Cardiac fibroblast (primary cell): Measurements from ENCODE around the gene PSMG3.
A peak's percentile ranks its signal among the peaks of the same experiment; 100 is the strongest.
"Not testable (repeated sequence)": the region's sequence is repeated elsewhere in the genome, so short reads cannot be mapped to it uniquely, and the experiment has no call there.

Experiments used
- DNase-seq, 2 donors: peaks; one replicate each; pipeline versions ENCODE4 v3.0.0 to v3.0.0-alpha.2; 2010; ENCODE audit warnings: low read depth in 2 of 2
- H3K4me3 ChIP-seq, 2 donors: replicated peaks in 1 of 2; 1 replicate in 1 of 2; 2 replicates in 1 of 2; pipeline ENCODE4 v1.5.1; 2011; ENCODE audit warnings: low read depth in 2 of 2, low read length in 2 of 2, mild to moderate bottlenecking in 2 of 2, moderate library complexity in 1 of 2
- CTCF ChIP-seq: IDR thresholded peaks from one replicate; pipeline ENCODE4 v1.5.1; 2011; ENCODE audit warnings: low read depth, mild to moderate bottlenecking, low read length, inconsistent platforms

The PSMG3 gene

DNA sequence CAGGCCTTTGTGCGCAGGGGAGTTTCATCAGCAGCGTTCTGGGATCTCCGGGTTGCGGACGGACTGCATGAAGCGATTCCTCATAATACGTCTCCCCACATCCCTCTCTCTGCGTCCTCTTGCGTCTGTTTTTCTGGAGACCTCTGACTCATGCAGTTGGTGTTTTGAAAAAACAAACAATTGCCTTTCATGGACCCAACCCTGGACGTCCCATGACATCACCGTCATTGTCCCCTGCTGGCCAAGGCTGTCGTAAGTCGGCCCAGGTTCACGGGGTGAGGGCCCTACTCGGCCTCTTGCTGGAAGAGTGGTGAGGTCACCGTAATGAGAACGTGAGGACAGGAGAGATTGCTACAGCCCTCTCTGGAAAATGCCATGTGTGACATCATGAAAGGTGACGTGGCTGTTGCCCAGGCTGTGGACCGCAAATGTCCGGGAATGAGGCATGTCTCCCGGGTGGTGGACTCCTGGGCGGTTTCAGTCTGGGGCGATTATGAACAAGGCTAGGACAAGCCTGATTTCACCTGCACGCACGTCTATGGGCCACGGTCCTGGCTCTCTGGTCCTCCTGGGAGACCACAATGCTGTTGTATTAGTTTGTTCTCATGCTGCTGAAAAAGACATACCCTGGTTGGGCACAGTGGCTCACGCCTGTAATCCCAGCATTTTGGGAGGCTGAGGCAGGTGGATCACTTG lies 49.1 kb downstream of the PSMG3 start:
- no peak overlapping the region for H3K4me3 ChIP-seq
- TF ChIP-seq CTCF: no peak
- peak; percentile 69 to 98 for DNase-seq

DNA sequence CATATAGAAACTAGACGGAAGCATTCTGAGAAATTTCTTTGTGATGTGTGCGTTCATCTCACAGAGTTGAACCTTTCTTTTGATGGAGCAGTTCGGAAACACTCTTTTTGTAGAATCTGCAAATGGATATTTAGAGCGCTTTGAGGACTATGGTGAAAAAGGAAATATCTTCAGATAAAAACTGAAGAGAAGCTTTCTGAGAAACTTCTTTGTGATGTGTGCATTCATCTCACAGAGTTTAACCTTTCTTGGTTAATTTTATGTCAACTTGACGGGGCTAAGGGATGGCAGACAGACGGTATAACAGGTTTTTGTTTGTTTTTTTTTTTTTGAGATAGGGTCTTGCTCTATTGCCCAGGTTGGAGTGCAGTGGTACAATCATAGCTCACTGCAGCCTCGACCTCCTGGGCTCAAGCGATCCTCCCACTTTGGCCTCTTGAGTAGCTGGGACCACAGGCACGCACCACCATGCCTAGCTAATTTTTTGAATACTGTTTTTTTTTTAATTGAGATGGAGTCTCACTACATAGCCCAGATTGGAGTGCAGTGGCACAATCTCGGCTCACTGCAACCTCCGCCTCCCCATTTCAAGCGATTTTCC lies 50.4 kb downstream of the PSMG3 start:
- not testable (repeated sequence) for DNase-seq, H3K4me3 ChIP-seq
